ENCODE data around the gene NLRP12.
A peak's percentile ranks its signal among the peaks of the same experiment; 100 is the strongest.
"Not testable (repeated sequence)": the region's sequence is repeated elsewhere in the genome, so short reads cannot be mapped to it uniquely, and the experiment has no call there.

The NLRP12 gene

GRCh38 chr19:53838446-53838845, 14.3 kb upstream of the NLRP12 start:
- not testable (repeated sequence) for DNase-seq

DNA sequence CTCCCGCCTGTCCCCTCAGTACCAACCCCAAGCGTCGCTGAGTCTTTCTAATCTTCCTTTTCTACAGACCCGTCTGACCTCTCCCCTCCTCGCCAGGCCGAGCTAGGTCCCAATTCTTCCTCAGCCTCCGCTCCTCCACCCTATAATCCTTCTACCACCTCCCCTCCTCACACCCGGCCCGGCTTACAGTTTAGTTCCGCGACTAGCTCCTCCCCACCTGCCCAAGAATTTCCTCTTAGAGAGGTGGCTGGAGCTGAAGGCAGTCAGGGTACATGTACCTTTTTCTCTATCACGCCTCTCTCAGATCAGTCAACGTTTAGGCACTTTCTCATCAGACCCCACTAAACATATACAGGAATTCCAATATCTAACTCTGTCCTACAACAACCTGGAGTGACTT, 8.7 kb upstream of the NLRP12 start:
- DNase-seq: not testable (repeated sequence)

DNA sequence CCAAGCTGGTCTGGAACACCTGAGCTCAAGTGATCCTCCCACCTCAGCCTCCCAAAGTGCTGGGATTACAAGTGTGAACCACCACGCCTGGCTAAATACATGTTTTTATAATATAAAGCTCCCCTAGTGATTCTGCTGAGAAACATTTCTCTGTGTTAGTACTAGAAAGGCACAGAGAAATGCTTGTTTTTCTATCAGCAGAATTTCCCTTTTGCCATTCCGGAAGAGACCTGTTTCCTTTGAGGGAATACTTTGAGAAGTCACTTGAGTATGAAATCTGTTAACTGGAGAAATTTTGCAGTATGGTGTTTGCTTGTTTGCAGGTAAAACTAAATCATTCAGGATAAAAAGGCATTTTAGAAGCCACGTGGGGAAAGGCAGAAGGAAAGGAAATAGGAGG, 4.4 kb upstream of the NLRP12 start:
- DNase-seq: no peak

- no peak for DNase-seq
Observed at GRCh38 chr19:53826876-53827275, 2.8 kb upstream of the NLRP12 start.

DNA sequence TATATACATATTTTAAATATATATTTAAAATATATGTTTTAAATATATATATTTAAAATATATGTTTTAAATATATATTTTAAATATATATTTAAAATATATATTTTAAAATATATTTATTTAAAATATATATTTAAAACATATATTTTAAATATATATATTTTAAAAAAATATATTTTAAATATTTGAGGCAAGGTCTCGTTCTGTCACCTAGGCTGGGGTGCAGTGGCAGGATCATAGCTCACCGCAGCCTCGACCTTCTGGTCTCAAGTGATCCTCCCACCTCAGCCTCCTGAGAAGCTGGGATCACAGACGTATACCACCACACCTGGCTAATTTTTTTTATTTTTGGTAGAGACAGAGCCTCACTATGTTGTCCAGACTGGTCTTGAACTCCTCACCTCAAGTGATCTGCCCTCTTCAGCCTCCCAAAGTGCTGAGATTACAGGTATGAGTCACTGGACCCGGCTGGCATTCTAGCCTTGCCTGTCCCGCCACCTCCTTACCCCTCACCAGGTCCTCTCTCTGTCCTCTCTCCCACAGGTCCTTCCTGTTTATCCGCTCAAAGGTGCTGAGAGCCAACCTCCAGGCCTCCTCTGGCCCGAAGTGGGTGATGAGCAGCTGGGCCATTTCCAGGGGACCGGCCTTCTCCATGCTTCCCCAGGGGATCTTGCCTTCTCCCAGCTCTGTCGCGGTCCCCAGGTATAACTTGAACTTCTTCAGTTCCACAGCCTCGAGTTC, 564 bp downstream of the NLRP12 start:
- DNase-seq: no peak

DNA sequence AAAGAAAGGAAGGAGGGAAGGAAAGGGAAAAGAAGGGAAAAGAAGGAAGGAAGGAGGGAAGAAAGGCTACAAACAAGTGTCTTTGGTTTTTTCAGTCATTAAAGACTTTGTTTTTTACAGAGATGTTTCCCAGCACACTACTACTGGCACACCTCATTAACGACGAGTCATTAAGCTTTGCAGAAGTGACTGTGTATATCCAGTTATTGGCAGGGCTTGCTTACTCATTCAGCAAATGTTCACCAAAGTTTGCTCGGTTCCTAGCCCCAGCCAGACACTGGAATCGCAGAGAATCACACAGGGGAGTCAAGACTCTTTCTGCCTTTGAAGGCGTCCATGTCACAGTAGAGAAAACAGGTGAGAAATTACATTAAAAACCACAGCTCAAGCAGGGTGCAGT, 4.3 kb downstream of the NLRP12 start:
- DNase-seq: no peak

DNA sequence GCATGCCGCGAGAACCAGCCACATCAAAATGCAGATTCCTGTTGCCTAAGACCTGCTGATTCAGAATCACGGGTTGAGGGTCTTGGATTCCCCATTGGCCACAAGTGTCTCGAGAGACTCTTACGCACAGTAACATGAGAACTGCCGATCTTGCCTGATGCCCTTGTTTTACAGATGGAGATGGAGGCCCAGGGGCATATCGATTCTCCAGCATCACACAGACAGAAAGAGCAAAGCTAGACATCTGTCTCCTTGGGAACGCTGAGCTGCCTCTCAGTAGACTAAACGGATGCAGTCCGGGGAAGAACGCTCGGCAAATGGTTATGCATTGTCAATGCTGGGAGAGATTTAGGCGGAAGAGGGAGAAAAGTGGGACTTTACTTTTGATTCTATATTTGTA, 5.4 kb downstream of the NLRP12 start:
- DNase-seq: no peak

DNA sequence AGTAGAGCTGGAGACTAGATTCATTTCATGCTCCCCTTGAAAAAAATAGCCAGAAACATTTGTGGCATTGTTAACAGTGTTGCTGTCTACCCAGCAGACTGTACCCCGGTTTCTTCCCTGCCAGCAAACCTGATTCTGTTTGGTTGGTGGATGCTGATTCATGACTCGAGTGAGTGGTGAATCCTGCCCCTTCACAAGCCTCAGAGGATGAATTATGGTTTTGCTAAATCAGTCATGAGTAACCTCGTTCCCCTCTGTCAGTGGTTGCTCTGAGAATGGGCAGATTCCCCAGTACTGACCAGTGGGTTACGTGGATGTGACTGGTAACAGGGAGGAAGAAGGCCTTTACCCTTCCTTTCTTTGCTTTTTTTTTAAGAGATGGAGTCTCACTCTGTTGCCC, 10.1 kb downstream of the NLRP12 start:
- no peak for DNase-seq

GRCh38 chr19:53812335-53812734, 11.8 kb downstream of the NLRP12 start:
- no peak for DNase-seq

- no peak for DNase-seq
Observed at GRCh38 chr19:53810891-53811290, 13.2 kb downstream of the NLRP12 start.

DNA sequence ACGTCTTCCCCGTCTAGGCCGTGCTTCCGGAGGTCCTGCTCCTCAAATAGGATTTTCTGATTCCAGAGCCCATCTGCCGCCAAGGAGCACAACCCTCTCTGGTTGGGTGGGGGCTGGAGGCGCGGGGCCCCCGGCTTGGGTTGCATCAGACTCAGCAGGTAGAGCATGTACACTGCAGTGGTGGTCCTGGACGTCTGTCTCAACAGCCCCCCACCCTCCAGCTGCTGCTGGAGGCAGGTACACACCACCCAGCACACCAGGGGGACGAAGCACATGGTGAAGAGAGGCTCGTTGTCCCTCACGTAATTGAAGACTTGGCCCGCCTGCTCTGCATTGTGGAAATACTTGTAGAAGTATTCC, 13.9 kb downstream of the NLRP12 start:
- no peak for DNase-seq

- DNase-seq: no peak
Observed at GRCh38 chr19:53809518-53810186, 14.5 kb downstream of the NLRP12 start.

DNA sequence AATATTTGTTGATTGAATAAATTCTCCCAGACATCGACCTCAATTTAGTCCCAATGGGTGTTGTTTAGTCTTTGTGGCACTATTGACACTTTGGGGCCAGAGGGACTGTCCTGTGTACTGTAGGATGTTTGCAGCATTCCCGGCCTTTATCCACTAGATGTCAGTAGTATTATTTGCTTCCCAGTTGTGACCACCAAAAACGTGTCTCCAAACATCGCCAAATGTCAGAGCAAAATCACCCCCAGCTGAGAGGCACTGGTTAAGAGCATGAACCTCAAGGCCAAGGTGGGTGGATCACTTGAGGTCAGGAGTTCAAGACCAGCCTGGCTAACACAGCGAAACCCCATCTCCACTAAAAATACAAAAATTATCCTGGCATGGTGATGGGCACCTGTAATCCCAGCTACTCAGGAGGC, 15.4 kb downstream of the NLRP12 start:
- DNase-seq: no peak

GRCh38 chr19:53801257-53801656, 22.9 kb downstream of the NLRP12 start:
- DNase-seq: no peak

- no peak for DNase-seq
Observed at GRCh38 chr19:53795019-53795418, 29.1 kb downstream of the NLRP12 start.

- peak; percentile 65 to 70 for DNase-seq
Observed at GRCh38 chr19:53792721-53793433, 31.2 kb downstream of the NLRP12 start.

- no peak for DNase-seq
Observed at GRCh38 chr19:53789708-53790678, 34.1 kb downstream of the NLRP12 start.

DNA sequence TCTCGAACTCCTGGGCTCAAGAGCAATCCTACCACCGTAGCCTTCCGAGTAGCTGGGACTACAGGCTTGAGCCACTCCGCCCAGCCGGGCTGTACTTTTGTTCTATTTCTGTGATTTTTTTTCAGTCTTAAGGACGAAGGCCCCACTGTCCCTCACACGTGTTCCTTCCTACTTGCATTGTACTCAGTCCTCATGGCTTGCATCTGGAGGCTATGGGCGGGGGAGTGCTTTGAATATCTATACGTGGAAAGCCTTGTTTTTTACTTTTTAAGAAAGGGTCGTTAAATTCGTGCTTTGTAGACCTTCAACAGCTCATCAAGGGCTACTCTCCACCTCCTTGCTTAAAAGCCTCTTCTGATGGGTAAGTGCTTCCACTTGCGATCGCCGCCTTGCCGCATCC, 36.8 kb downstream of the NLRP12 start:
- no peak for DNase-seq

GRCh38 chr19:53786744-53787143, 37.4 kb downstream of the NLRP12 start:
- no peak for DNase-seq

DNA sequence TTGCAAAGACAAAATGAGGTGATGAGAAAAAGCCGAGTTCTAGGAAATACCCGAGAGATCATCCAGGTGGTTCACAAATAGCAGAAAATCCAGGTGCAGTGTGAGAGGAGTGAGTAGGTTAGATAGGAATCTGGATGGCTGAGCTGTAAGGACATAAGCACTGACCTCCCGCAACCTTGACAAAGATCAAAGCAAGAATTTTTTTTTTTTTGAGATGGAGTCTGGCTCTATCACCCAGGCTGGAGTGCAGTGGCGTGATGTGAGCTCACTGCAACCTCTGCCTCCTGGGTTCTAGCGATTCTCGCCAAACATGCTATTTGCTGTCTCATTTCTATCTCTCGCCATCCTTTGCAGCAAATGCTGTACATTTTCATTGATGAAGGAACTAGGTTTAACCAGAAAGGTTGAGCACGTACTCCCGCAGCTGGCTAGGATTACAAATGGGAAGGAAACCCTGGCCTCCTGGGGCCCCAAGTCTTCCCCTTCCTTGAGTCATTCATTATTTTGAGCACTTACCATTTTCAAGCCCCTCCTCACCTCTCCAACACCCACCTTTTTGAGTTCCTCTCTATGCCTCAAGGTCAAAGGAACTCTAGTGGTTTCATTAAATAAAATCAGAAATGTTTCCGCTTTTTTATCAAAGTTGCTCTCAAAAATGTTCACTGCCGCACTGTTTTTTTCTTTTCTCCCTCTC, 38.8 kb downstream of the NLRP12 start:
- no peak for DNase-seq

- DNase-seq: no peak
Observed at GRCh38 chr19:53782698-53783097, 41.4 kb downstream of the NLRP12 start.

- DNase-seq: not testable (repeated sequence)
Observed at GRCh38 chr19:53781332-53781731, 42.8 kb downstream of the NLRP12 start.

Data from activated CD4-positive, alpha-beta T cell treated with anti-CD3 and anti-CD28 coated beads for 4 hours (primary cell).